NCI-H774 (cell line): ENCODE measurements around the gene ASB9.
A peak's percentile ranks its signal among the peaks of the same experiment; 100 is the strongest.
"Not testable (repeated sequence)": the region's sequence is repeated elsewhere in the genome, so short reads cannot be mapped to it uniquely, and the experiment has no call there.

Experiments used
- DNase-seq: peaks from one replicate; lab custom pipeline; 2025; lab: John Stamatoyannopoulos, UW

Gene ASB9

GRCh38 chrX:15269618-15270521, at the start of gene ASB9:
Gene ASB9 (minus strand): TSS chrX:15270083. CDS start chrX:15269874, 209 bp downstream.
- DNase-seq = peak; percentile 12

DNA sequence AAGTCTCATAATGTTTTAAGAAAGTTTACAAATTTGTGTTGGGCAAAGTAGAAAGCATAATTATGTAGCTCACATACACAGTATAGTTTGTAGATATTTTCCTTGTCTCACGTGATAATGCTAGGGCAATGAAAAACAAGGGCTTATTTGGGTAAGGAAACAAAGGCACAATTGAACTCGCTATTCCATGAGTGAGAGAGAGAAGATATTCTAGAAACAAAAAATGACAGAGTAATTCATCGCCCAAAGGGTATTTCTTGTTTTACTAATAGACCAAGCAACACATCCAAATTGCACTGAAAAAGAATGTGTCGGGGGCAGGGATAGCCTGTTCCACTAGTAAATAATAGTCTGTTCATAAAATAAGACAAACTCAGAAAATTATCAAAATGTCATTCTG, 49.2 kb upstream of the ASB9 start:
- DNase-seq = no peak

- no peak for DNase-seq
Observed at GRCh38 chrX:15315509-15315908, 45.6 kb upstream of the ASB9 start, which contains the start of gene ASB11. Gene ASB11 (minus strand): TSS chrX:15315640. CDS start chrX:15315605, 35 bp downstream.

DNA sequence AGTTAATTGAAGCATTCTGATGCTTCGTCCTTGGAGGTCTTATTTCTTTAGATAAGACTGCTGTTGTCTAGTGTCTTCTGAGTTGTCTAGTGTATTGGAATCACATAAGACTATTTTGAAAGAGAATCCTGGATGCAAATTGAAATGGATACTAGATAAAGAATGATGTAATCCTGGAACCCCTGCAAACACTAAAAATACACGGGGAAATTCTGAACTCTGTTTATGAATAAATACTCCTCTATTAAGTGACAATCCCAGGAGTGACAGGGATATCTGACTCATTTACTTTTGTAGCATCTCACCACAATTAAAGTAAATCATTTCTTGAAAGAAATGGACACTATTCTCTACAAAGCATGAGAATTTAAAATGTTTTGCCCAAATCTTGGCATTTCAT, 44.6 kb upstream of the ASB9 start:
- DNase-seq = no peak

DNA sequence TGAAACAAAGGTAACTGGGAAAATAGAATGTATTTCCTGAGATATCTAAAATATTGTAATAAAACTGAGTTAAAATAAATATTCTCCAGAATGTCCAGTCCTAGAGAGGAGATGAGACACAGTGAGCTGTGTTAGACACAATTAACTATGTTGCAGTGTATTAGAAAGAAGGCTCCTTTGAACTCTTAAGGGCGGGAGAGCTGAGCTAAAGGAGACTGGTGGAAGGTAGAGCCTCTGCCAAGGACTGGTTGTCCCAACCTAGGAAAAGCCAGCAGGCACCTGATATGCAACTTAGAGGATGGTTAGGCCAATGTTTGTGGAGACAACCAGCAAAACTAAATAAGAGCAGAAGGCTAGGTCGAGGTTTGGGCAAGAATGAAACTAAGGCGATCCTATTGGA, 41.2 kb upstream of the ASB9 start:
- no peak for DNase-seq

DNA sequence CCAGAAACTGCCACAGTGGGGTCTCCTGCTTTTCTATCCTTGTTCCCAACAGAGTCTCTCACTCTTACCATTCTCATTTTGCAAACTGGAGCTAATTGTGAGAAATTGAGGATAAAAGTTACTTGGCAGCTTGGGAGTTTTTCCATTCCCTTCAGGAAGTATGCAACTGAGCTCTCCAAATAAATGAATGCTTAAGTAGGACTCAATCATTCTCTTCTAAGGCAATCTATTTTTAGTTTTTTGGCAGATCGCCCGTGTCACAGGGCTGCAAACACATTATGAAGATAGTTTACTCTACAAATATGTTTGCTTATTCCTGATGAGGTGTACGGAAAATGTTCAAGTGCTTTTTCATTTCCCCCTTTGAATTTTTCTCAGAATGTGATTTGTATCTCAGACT, 40.2 kb upstream of the ASB9 start:
- peak; percentile 46 for DNase-seq

- DNase-seq = not testable (repeated sequence)
Observed at GRCh38 chrX:15305899-15306298, 36.0 kb upstream of the ASB9 start.

DNA sequence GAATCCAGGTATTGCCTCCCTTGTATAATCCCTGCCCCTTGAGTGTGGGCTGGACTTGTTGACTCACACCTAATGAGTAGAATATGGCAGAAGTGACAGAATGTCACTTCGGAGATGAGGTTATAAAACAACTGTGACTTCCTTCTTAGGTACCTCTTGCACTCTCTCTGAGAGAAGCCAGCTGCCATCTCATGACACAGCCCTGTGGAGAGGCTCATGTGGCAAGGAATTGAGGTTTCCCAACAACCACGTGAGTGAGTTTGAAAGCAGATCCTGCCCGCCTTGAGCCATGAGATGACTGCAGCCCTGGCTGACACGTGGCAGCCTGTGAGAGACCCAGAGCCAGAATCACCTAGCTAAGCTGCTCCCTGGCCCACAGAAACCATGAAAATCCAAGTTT, 32.0 kb upstream of the ASB9 start:
- DNase-seq = no peak

DNA sequence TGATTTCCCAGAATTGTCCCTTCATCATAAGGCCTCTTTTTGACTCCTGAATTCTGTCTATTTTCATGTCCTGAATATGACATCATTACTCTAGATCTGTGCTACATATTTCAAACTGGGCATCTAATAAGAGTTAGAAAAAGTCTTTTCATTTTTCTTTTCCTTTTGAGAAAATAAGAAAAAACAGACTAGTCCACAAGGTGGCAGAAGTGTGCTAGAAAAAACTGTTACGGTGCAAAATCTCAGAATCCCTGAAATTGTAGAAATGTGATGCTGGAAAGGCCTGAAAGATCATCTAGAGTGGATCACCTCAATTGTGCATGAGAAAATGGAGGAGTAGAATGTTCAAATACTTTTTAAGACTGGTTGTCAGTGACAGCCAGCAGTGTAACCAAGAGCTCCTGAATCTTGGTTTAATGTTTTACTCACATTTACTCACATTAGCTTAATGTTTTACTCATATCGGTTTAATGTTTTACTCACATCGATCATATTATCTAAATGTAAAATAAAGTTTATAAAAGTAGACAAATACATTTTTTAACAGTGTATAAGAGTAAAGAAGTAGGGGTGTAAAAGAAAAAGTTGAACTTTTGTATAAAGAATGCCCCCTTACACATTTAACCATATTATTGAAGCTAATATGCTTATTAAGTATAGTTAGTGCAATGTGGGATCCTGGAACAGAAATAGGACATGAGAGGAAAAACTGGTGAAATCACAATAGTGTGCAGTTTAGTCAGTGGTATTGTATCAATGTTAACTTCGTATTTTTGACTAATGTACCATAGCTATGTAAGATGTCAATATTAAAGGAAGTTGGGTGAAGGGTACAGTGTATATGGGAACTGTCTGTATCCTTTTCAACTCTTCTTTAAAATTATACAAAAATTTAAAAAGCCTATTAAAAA, 30.3 kb upstream of the ASB9 start:
- DNase-seq = no peak

DNA sequence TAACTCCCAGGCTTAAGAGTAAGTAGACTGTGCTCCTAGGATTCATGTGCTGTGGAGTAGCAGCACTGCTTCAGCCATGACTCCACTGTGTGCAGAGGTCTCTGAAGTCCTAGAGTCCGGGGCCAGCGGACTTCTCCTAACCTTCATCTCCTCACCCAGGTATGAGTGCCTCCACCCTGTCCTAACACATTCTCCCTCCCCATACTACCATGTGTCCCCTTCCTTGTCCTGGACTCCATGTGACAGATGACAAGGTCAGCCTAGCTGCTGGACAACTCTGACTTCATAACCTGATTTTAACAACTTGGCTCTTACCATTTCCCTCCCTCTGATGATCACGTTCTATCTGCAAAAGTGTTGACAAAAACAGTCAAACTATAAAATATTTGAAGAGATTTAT, 28.9 kb upstream of the ASB9 start:
- no peak for DNase-seq

GRCh38 chrX:15298201-15298600, 28.3 kb upstream of the ASB9 start:
- no peak for DNase-seq

GRCh38 chrX:15293451-15293850, 23.6 kb upstream of the ASB9 start:
- DNase-seq = no peak

- DNase-seq = no peak
Observed at GRCh38 chrX:15292861-15293260, 23.0 kb upstream of the ASB9 start.

DNA sequence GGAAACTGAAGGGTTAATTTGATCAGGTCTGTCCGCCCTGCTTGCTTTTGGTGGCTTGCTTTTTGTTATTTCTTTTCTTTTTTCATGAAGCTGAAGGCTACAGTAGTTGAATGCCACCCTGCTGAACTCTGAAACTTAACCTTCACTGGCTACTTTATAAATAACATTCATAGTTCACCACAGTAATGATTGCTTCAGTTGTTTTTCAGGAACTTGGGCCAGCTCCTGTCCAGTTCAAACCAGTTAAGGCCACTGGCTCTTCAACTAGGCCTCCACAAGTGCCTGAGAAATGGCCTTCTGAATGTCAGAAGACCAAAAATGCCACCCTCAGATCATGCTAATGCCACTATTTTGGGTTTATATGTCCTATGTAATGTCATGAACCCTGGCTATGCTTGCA, 7.7 kb upstream of the ASB9 start:
- DNase-seq = no peak

DNA sequence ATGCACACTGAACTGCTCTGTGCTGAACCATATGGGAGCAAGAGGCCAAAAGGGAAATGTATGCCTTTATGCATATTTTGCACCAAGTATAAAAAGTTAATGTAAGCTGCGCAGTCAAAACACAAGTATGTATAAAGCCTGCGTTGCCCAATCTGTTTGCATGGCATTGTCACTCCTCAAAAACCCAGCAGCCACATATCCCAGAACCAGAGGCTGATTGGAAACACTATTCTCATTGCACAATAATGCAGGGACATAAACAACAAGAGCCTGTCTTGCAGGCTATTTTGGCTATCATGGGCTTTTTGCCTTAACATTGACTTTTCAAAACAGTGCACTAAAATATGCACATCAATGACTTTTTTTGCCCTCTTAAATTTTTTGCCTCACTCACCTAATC, 5.1 kb upstream of the ASB9 start:
- DNase-seq = no peak

GRCh38 chrX:15273275-15273674, 3.4 kb upstream of the ASB9 start:
- not testable (repeated sequence) for DNase-seq

DNA sequence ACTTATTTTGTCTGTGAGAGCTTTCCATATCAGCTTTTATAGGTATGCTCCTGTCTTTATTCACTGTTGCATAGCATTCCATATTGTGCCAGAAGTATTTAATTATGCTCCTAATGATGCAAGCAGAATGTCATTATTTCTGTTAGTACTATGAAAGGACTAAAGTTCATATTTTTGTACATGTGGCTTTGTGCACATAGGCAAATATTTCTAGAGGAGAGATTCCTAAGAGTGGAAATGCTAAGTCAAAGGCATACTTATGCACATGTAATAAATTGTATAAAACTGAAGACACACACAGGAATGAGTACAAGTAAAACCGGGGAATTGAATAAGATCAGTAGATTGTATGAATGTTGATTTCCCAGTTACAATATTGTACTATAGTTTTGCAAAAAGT, 1.9 kb upstream of the ASB9 start:
- no peak for DNase-seq

DNA sequence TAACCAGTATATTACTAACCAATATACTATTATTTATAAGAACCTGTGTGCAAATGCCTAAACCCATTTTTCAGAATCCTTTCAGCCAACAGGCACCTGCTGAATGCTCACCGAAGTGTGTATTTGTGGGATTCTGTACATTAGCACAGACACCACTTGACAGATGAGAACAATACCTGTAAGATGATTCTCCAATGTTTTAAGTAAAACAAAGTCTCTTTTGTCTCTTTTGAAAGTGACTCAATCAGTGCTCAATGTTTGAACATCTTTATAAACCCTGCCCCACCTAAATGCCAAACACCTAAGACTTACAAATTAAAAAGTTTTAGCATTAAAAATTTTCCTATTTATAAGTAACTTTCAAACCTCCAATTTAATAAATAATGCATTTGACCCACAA, 763 bp downstream of the ASB9 start:
- DNase-seq = no peak

- DNase-seq = no peak
Observed at GRCh38 chrX:15254852-15255251, 15.0 kb downstream of the ASB9 start.

- DNase-seq = no peak
Observed at GRCh38 chrX:15245896-15246295, 24.0 kb downstream of the ASB9 start.

DNA sequence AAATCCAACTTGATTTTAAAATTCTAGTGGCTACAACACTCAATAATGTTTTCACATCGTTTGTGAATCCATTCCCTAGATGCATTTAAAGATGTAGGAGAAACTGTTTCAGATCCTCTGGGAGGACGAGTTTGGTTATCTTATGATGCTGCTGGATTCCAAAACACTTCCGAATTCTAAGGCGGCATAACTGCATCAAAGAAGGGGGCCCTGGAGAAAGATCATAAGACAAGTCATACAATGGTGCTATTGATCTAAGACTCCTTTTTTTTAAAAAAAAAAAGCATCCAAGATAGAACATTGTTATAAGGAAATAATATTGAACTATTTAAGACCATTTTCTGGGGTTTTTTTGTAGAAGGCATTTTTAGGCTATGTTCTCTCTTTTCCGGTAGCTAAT, 25.5 kb downstream of the ASB9 start:
- DNase-seq = no peak

DNA sequence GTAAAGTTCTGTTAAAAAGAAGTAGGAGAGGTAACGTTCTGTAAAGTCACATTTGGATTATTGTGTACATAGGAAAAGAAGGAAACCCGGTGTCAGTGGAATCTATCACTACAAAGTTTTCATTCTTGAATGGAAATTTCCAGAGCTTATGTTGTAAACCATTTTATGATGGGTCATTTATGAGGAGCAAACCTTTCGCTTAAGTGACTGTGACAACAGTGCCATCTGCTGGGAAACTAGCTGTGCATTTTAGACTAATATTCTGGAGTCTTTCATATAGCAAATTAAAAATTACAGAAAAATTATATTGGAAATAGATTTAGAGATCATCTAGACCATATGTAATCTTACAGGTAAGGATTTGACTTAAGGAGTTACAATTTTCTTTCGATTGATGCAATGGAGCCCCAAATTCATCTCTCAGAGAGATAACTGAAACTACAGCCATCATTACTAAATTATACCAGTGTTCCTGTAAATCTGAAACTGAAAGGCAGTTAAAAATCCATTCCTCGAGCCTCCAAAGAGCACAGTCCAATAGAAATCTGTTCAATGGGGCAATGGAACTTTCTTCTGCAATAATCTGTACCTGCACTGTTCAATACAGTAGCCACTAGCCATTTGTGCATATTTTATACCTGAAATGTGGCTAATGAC, 26.9 kb downstream of the ASB9 start:
- DNase-seq = peak; percentile 22
